ENCODE results near the gene ESYT2. TPM values are rescaled to one million over a fixed set of nuclear protein-coding genes. Genes with fewer than 3 reads are reported as not detected.

Gene ESYT2
- total and polyA plus RNA-seq, 9 of the 15 experiments (the other 6 are each of a cell fraction or from before 2014, with no cell fraction given), result 5.8 to 86.9 (median 64.7) TPM

- TF ChIP-seq ZZZ3 (IDR thresholded peaks at IDR 0.05) (no peak), MTA2 (IDR thresholded peaks at IDR 0.05; ENCODE audit: low read depth) (no peak; the same call in 1 of the 2 replicates), PCBP2 (IDR thresholded peaks at IDR 0.05; ENCODE audit: low read depth, low read length, poor library complexity, severe bottlenecking) (no peak), PML (IDR thresholded peaks at IDR 0.05; ENCODE audit: low read length) (no peak), ID3 (CRISPR knock-in tag; IDR thresholded peaks at IDR 0.05) (no peak), ID3 (tag; IDR thresholded peaks at IDR 0.05) (no peak), ETS2 (tag; IDR thresholded peaks at IDR 0.05; ENCODE audit: borderline replicate concordance, poor library complexity, severe bottlenecking) (peak; percentile 20), UBTF (IDR thresholded peaks at IDR 0.05; ENCODE audit: borderline replicate concordance in 1 of 2, low read depth in 2 of 2, low read length in 2 of 2) (peak; percentile 81 to 97; a peak in 2 of 4 replicates), ZNF511 (CRISPR knock-in tag; IDR thresholded peaks at IDR 0.05) (no peak), NRF1 (conservative IDR thresholded peaks at IDR 0.05 in 1 of 2, IDR thresholded peaks at IDR 0.05 in 1 of 2) (no peak), SMARCC2 (IDR thresholded peaks at IDR 0.05; ENCODE audit: low read depth) (no peak), NFRKB (IDR thresholded peaks at IDR 0.05; ENCODE audit: low read depth) (no peak), ZFX (CRISPR knock-in tag; IDR thresholded peaks at IDR 0.05) (peak; percentile 80), ZKSCAN8 (CRISPR knock-in tag; IDR thresholded peaks at IDR 0.05) (no peak), ZC3H11A (IDR thresholded peaks at IDR 0.05; ENCODE audit: low read depth, low read length) (no peak), NR2C1 (IDR thresholded peaks at IDR 0.05) (no peak), NR2C1 (tag; IDR thresholded peaks at IDR 0.05) (no peak), ZNF133 (CRISPR knock-in tag; IDR thresholded peaks at IDR 0.05) (no peak), GTF2B (IDR thresholded peaks at IDR 0.05; ENCODE audit: extremely low read depth, insufficient read length) (no peak), ZNF512 (tag; IDR thresholded peaks at IDR 0.05) (peak; percentile 82)
These were observed 27.8 kb upstream of the ESYT2 start (continued) for GRCh38 chr7:158856883-158857668.

Data from K562 (cell line).